GM12878 (cell line): ENCODE results near the gene WNT5B. TPM values are rescaled to one million over a fixed set of nuclear protein-coding genes. Genes with fewer than 3 reads are reported as not detected.

ENCODE experiments used
- ATAC-seq: fragments of 200-7000 bp; cut with Tn5 transposase; 3 replicates; pipeline ENCODE4 v1.9.1; 2020; ENCODE audit warnings: mild to moderate bottlenecking, moderate library complexity
- BruUV-seq: library from RNA; stranded (reverse); fragments of 400-500 nt; replicated peaks from 2 replicates; lab custom pipeline; 2021; lab: Mats Ljungman, UMichigan
- CTCF ChIA-PET: fragments of 300-600 bp; sonication (Branson Sonifier 250); formaldehyde crosslinking; extraction: SDS; loops from one replicate; lab custom pipeline; 2021; ENCODE audit warnings: inconsistent platforms; lab: Yijun Ruan, JAX
- POLR2A ChIA-PET: fragments of 350-600 bp; formaldehyde crosslinking; extraction: SDS; loops from one replicate; lab custom pipeline; 2021; ENCODE audit warnings: inconsistent platforms; lab: Charles Lee
- RAD21 ChIA-PET: fragments of 300-600 bp; sonication (Branson Sonifier 250); formaldehyde crosslinking; loops from one replicate; lab custom pipeline; 2023; ENCODE audit warnings: antibody characterized with exemption; ENCODE audit not compliant: unreplicated experiment; lab: Charles Lee
- SMC1A ChIA-PET: fragments of 300-600 bp; sonication (Branson Sonifier 250); formaldehyde crosslinking; loops from one replicate; lab custom pipeline; 2023; ENCODE audit not compliant: unreplicated experiment, uncharacterized antibody; lab: Charles Lee
- DNase-seq: peaks from one replicate; pipeline ENCODE4 v3.0.0-alpha.2; 2011; ENCODE audit warnings: low read depth, low spot score
- FAIRE-seq: peaks from 3 replicates; lab custom pipeline; 2011; peaks lifted over from hg19 to GRCh38; lab: Jason Lieb, UNC
- H2AFZ ChIP-seq: 2 replicates; pipeline ENCODE4 v1.6.0; 2011; ENCODE audit warnings: low read depth, low read length, control low read depth; ENCODE audit not compliant: control insufficient read depth
- H3K27ac ChIP-seq: 2 replicates; pipeline ENCODE4 v1.5.1; 2011; ENCODE audit warnings: control low read depth; ENCODE audit not compliant: control insufficient read depth, insufficient read depth
- H3K27me3 ChIP-seq, 2 experiments: replicated peaks in 1 of 2; 2 replicates each; pipeline versions ENCODE4 v1.6.0 to v1.6.1; 2011; ENCODE audit warnings: low read length in 1 of 2; ENCODE audit not compliant: control insufficient read depth in 2 of 2, insufficient read depth in 2 of 2
- H3K36me3 ChIP-seq, 2 experiments: 2 replicates each; pipeline ENCODE4 v1.5.1; 2011; ENCODE audit warnings: low read length in 1 of 2; ENCODE audit not compliant: control insufficient read depth in 2 of 2, insufficient read depth in 2 of 2
- H3K4me1 ChIP-seq: 2 replicates; pipeline ENCODE4 v1.6.1; 2011; ENCODE audit warnings: mild to moderate bottlenecking, low read length, moderate library complexity, mixed read lengths; ENCODE audit not compliant: control insufficient read depth, insufficient read depth
- H3K4me2 ChIP-seq: 2 replicates; pipeline ENCODE4 v1.6.0; 2011; ENCODE audit warnings: control low read depth; ENCODE audit not compliant: control insufficient read depth, insufficient read depth
- H3K4me3 ChIP-seq: fragments of 200-600 bp; sonication (generic); 2 replicates; pipeline ENCODE4 v1.5.1; 2016
- H3K79me2 ChIP-seq: 2 replicates; pipeline ENCODE4 v1.6.0; 2011; ENCODE audit warnings: low read length; ENCODE audit not compliant: control insufficient read depth, insufficient read depth
- H3K9ac ChIP-seq: 2 replicates; pipeline ENCODE4 v1.8.0; 2011; ENCODE audit warnings: low read length, control low read depth, mixed read lengths; ENCODE audit not compliant: control insufficient read depth, insufficient read depth
- H3K9me3 ChIP-seq: replicated peaks from 3 replicates; pipeline ENCODE4 v1.5.1; 2011; ENCODE audit warnings: mild to moderate bottlenecking, low read length; ENCODE audit not compliant: control insufficient read depth, insufficient read depth
- H4K20me1 ChIP-seq: 2 replicates; pipeline ENCODE4 v1.6.0; 2011; ENCODE audit not compliant: control insufficient read depth, insufficient read depth
- ATF3 ChIP-seq: IDR thresholded peaks from 2 replicates; pipeline ENCODE4 v1.6.1; 2011; ENCODE audit warnings: low read depth, mild to moderate bottlenecking, low read length, moderate library complexity, borderline replicate concordance; ENCODE audit errors: extremely low read depth
- BCL11A ChIP-seq: IDR thresholded peaks from 2 replicates; pipeline ENCODE4 v1.6.1; 2011; ENCODE audit warnings: low read depth, low read length
- HCFC1 ChIP-seq: fragments of 150-350 bp; IDR thresholded peaks from 2 replicates; pipeline ENCODE4 v1.6.1; 2014; ENCODE audit warnings: low read length
- KAT2A ChIP-seq: conservative IDR thresholded peaks from 2 replicates; pipeline ENCODE4 v1.6.1; 2011; ENCODE audit warnings: low read depth, low read length; ENCODE audit not compliant: control insufficient read depth
- MTA2 ChIP-seq: fragments of 450-650 bp; IDR thresholded peaks from 2 replicates; pipeline ENCODE4 v1.6.1; 2016; ENCODE audit warnings: low read depth, mild to moderate bottlenecking, moderate library complexity
- RAD51 ChIP-seq: fragments of 450-650 bp; IDR thresholded peaks from 2 replicates; pipeline ENCODE4 v1.6.1; 2016; ENCODE audit warnings: moderate library complexity, mild to moderate bottlenecking, inconsistent platforms
- RELB ChIP-seq: fragments of 450-650 bp; IDR thresholded peaks from 2 replicates; pipeline ENCODE4 v1.6.1; 2017; ENCODE audit warnings: low read depth, mild to moderate bottlenecking, moderate library complexity
- SIX5 ChIP-seq: IDR thresholded peaks from 2 replicates; pipeline ENCODE4 v1.6.1; 2011; ENCODE audit warnings: mild to moderate bottlenecking, low read depth, low read length, moderate library complexity; ENCODE audit not compliant: severe bottlenecking
- WGBS: methylation state at CpG from one replicate; pipeline ENCODE4 v1.1.6; 2016; ENCODE audit warnings: low lambda C conversion rate; ENCODE audit not compliant: insufficient replicate concordance, insufficient coverage; ENCODE audit errors: missing lambda C conversion rate; 5-methylcytosine and 5-hydroxymethylcytosine counted together
- in situ Hi-C: fragments of 300-500 bp; cut with MboI; formaldehyde crosslinking; loops from 9 replicates; pipeline ENCODE4 v1.14.3; 2018; ENCODE audit warnings: mixed read lengths
- intact Hi-C: fragments of 100-400 bp; cut with micrococcal nuclease; formaldehyde crosslinking; loops from one replicate; pipeline ENCODE4 v1.14.2; 2022; ENCODE audit not compliant: unreplicated experiment
- polyA plus RNA-seq, 11 experiments: library from polyadenylated mRNA; depleted of rRNA in 4 of 11; unstranded in 6 of 11; stranded (reverse) in 5 of 11; fragments of >200 nt; fragmentation: Nextera tagmentation in 4 of 11; fragmentation: Illumina TruSeq in 1 of 11; extraction: Ambion mirVana in 4 of 11; extraction: Trizol in 1 of 11; gene quantifications; 1 replicate in 1 of 11; 2 replicates in 10 of 11; pipeline versions ENCODE4 v1.2.1 to v1.2.3, GENCODE V29; 2011 to 2016; ENCODE audit warnings: inconsistent platforms in 2 of 11, missing spikeins in 2 of 11, low read depth in 1 of 11
- total RNA-seq, 4 experiments: library from RNA; depleted of rRNA in 3 of 4; stranded (reverse); fragments of >200 nt in 3 of 4; fragmentation: Illumina TruSeq in 1 of 4; extraction: Trizol in 1 of 4; gene quantifications; 2 replicates each; pipeline versions ENCODE4 v1.2.1 to v1.2.3, GENCODE V29; 2013 to 2021
- TF ChIP-seq, protein P1 (sequence below): IDR thresholded peaks from 2 replicates; pipeline ENCODE4 v1.6.1; 2011; ENCODE audit warnings: borderline replicate concordance, low read depth, mild to moderate bottlenecking, moderate library complexity, mixed read lengths, low read length; ENCODE audit not compliant: insufficient read depth; ENCODE audit errors: extremely low read length

WNT5B gene
- total and polyA plus RNA-seq, 10 of the 15 experiments (the other 5 are each of a cell fraction or from before 2014, with no cell fraction given): 0.45 to 18.3 (median 5.4) TPM

DNA sequence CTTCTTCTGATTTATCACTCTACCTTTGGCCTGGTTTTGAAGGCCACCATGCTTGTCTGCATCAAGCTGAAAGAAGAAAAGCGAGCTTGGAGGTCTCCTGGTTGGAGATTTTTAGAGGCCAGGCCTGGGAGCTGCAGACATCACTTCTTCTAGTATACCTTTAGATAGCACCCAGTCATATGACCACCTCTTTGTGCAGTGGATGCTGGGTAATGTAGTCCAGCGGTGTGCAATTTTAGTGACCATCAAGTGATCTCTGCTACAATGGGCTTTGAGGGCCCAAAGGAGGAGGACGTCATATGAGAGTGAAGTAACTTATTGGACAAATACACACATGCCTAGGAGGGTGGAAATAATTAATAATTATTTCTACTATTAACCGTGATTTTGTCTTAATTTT, 15.2 kb upstream of the WNT5B start:
- DNase-seq (no peak), FAIRE-seq (no peak), ATAC-seq (peak; percentile 65)
- CTCF ChIA-PET: interaction anchor here (1.4 to 3.5 kb wide), 2 partner anchors 21 to 496 kb away, joined by 4 to 17 read pairs; no protein-coding TSS in a partner anchor
- Histone ChIP-seq H3K27ac (no peak overlapping the region), H3K4me3 (no peak overlapping the region), H3K9ac (no peak overlapping the region), H3K4me2 (no peak overlapping the region), H4K20me1 (no peaks in the 10 kb centered on the region), H3K27me3 (no peaks in the 10 kb centered on the region), H3K4me1 (peaks cover 17% of the 10 kb centered on the region), H3K79me2 (no peaks in the 10 kb centered on the region), H3K9me3 (no peaks in the 10 kb centered on the region), H3K36me3 (no peaks in the 10 kb centered on the region), H2AFZ (no peak overlapping the region)
- intact Hi-C loops: no loop called here
- POLR2A ChIA-PET: no interaction called here
- SMC1A ChIA-PET: interaction anchor here (3.2 kb wide), 1 partner anchor 8 kb away, joined by 11 read pairs; no protein-coding TSS in a partner anchor
- RAD21 ChIA-PET: no interaction called here
- BruUV-seq: no TSS peak
- WGBS: 47% methylated on average over 4 of the region's 4 CpGs
- in situ Hi-C loops: no loop called here
- TF ChIP-seq SIX5 (peak; percentile 61), RAD51 (peak; percentile 42; the same call in 1 of the 2 replicates), KAT2A (no peak), HCFC1 (peak; percentile 59), BCL11A (no peak), RELB (no peak), MTA2 (no peak), ATF3 (peak; percentile 64; the same call in 1 of the 2 replicates)
- TF ChIP-seq, protein P1, sequence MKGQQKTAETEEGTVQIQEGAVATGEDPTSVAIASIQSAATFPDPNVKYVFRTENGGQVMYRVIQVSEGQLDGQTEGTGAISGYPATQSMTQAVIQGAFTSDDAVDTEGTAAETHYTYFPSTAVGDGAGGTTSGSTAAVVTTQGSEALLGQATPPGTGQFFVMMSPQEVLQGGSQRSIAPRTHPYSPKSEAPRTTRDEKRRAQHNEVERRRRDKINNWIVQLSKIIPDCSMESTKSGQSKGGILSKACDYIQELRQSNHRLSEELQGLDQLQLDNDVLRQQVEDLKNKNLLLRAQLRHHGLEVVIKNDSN: peak; percentile 31
